Keratinocyte (primary cell): ENCODE results near the gene STX3. TPM values are rescaled to one million over a fixed set of nuclear protein-coding genes. Genes with fewer than 3 reads are reported as not detected.
A peak's percentile ranks its signal among the peaks of the same experiment; 100 is the strongest.

Source experiments
- DNase-seq: peaks from one replicate; pipeline ENCODE4 v3.0.0-alpha.2; 2011; ENCODE audit warnings: low read depth, missing footprints, low spot score
- FAIRE-seq: peaks from 2 replicates; lab custom pipeline; 2011; peaks lifted over from hg19 to GRCh38; lab: Jason Lieb, UNC
- H2AFZ ChIP-seq: 2 replicates; pipeline ENCODE4 v1.6.0; 2012; ENCODE audit warnings: low read length, control low read depth, inconsistent platforms; ENCODE audit not compliant: control insufficient read depth
- H3K27ac ChIP-seq: 2 replicates; pipeline ENCODE4 v1.5.1; 2011; ENCODE audit warnings: low read length; ENCODE audit not compliant: control insufficient read depth, insufficient read depth
- H3K27me3 ChIP-seq: 3 replicates; pipeline ENCODE4 v1.6.0; 2011; ENCODE audit warnings: low read length; ENCODE audit not compliant: control insufficient read depth, insufficient read depth; ENCODE audit errors: extremely low read depth
- H3K36me3 ChIP-seq, 2 experiments: 2 replicates in 1 of 2; 3 replicates in 1 of 2; pipeline ENCODE4 v1.5.1; 2011; ENCODE audit warnings: low read length in 2 of 2, mild to moderate bottlenecking in 1 of 2; ENCODE audit not compliant: control insufficient read depth in 2 of 2, insufficient read depth in 2 of 2; ENCODE audit errors: extremely low read depth in 1 of 2
- H3K4me1 ChIP-seq: 3 replicates; pipeline ENCODE4 v1.5.1; 2011; ENCODE audit warnings: low read length; ENCODE audit not compliant: control insufficient read depth, insufficient read depth; ENCODE audit errors: extremely low read depth
- H3K4me2 ChIP-seq: 3 replicates; pipeline ENCODE4 v1.6.0; 2011; ENCODE audit warnings: low read depth, low read length; ENCODE audit not compliant: control insufficient read depth, insufficient read depth; ENCODE audit errors: extremely low read depth
- H3K4me3 ChIP-seq, 3 experiments: fragments of 200-600 bp in 1 of 3; sonication (generic) in 1 of 3; 2 replicates in 2 of 3; 3 replicates in 1 of 3; pipeline ENCODE4 v1.5.1; 2011 to 2016; ENCODE audit warnings: low read length in 3 of 3, mild to moderate bottlenecking in 3 of 3, control low read depth in 2 of 3, inconsistent platforms in 1 of 3, low read depth in 1 of 3, mixed read lengths in 1 of 3, mixed run types in 1 of 3, moderate library complexity in 1 of 3; ENCODE audit not compliant: control insufficient read depth in 2 of 3, insufficient read depth in 2 of 3; ENCODE audit errors: extremely low read depth in 1 of 3
- H3K79me2 ChIP-seq: 2 replicates; pipeline ENCODE4 v1.6.0; 2012; ENCODE audit warnings: low read length; ENCODE audit not compliant: control insufficient read depth, insufficient read depth
- H3K9ac ChIP-seq: 3 replicates; pipeline ENCODE4 v1.6.0; 2011; ENCODE audit warnings: low read length; ENCODE audit not compliant: control insufficient read depth, insufficient read depth; ENCODE audit errors: extremely low read depth
- H3K9me1 ChIP-seq: 3 replicates; pipeline ENCODE4 v1.6.0; 2011; ENCODE audit warnings: low read length; ENCODE audit not compliant: control insufficient read depth, insufficient read depth; ENCODE audit errors: extremely low read depth
- H3K9me3 ChIP-seq: 2 replicates; pipeline ENCODE4 v1.5.1; 2012; ENCODE audit warnings: low read depth, low read length; ENCODE audit not compliant: control insufficient read depth
- H4K20me1 ChIP-seq: 3 replicates; pipeline ENCODE4 v1.6.0; 2011; ENCODE audit warnings: low read length; ENCODE audit not compliant: control insufficient read depth, insufficient read depth; ENCODE audit errors: extremely low read depth
- CTCF ChIP-seq, 3 experiments: IDR thresholded peaks in 1 of 3; conservative IDR thresholded peaks in 1 of 3; optimal IDR thresholded peaks in 1 of 3; 2 replicates in 2 of 3; 3 replicates in 1 of 3; pipeline versions ENCODE3 to v1.5.1; 2011; ENCODE audit warnings: low read length in 3 of 3, mild to moderate bottlenecking in 3 of 3, moderate library complexity in 2 of 3, control low read depth in 1 of 3, inconsistent platforms in 1 of 3; ENCODE audit not compliant: insufficient read depth in 2 of 3; ENCODE audit errors: extremely low read depth in 1 of 3
- EZH2 ChIP-seq: IDR thresholded peaks from one replicate; pipeline ENCODE4 v1.6.1; 2012; ENCODE audit warnings: inconsistent platforms, mild to moderate bottlenecking, low read length, moderate library complexity
- dilution Hi-C: fragments of 300-500 bp; cut with MboI; formaldehyde crosslinking; loops from one replicate; pipeline ENCODE4 v1.7.0; 2020; ENCODE audit warnings: low sequenced_read_pairs; ENCODE audit not compliant: extremely low pct_ligation_motif_present
- polyA plus RNA-seq, 5 experiments: library from polyadenylated mRNA; depleted of rRNA in 3 of 5; stranded (reverse) in 3 of 5; stranded (forward) in 1 of 5; unstranded in 1 of 5; fragments of >200 nt; gene quantifications; 1 replicate in 1 of 5; 2 replicates in 3 of 5; 3 replicates in 1 of 5; pipeline versions ENCODE4 v1.2.1 to v1.2.3, GENCODE V29; 2011 to 2012; ENCODE audit warnings: missing spikeins in 2 of 5, low read depth in 1 of 5, low replicate concordance in 1 of 5

Gene STX3
- polyA plus RNA-seq, 1 donor (not counting 4 experiments of a cell fraction or from before 2014, with no cell fraction given): 48.0 TPM

- Histone ChIP-seq H3K4me2 (peak overlapping the region; percentile 23), H3K4me3 (peak overlapping the region in 2 of 3 experiments; percentile 21 to 28), H3K4me1 (peaks cover 39% of the 10 kb centered on the region), H2AFZ (no peak overlapping the region), H3K79me2 (no peaks in the 10 kb centered on the region), H3K27me3 (no peaks in the 10 kb centered on the region), H3K9ac (no peak overlapping the region), H3K9me3 (no peaks in the 10 kb centered on the region), H3K9me1 (no peaks in the 10 kb centered on the region), H3K27ac (no peak overlapping the region), H4K20me1 (no peaks in the 10 kb centered on the region), H3K36me3 (no peaks in the 10 kb centered on the region)
- dilution Hi-C loops: no loop called here
- DNase-seq: no peak
- TF ChIP-seq EZH2 (no peak), CTCF (optimal IDR thresholded peaks at IDR 0.05 in 1 of 3, IDR thresholded peaks at IDR 0.05 in 1 of 3, conservative IDR thresholded peaks at IDR 0.05 in 1 of 3; ENCODE audit: extremely low read depth in 1 of 3, insufficient read depth in 2 of 3, low read length in 3 of 3) (no peak)
- FAIRE-seq: no peak
Measured at GRCh38 chr11:59710136-59710847, 44.9 kb upstream of the STX3 start.

GRCh38 chr11:59713745-59714144 lies 41.4 kb upstream of the STX3 start, which contains the start of gene OR10V1:
OR10V1 (minus strand) TSS chr11:59713845; CDS start chr11:59713845, 0 bp downstream.
- dilution Hi-C loops: no loop called here
- Histone ChIP-seq H3K4me2 (no peak within 1 kb of the TSS), H3K36me3 (no peaks in the 10 kb centered on the region), H3K9me3 (no peaks in the 10 kb centered on the region), H2AFZ (no peak within 1 kb of the TSS), H3K4me3 (no peak within 1 kb of the TSS), H3K27me3 (no peaks in the 10 kb centered on the region), H4K20me1 (no peaks in the 10 kb centered on the region), H3K9ac (no peak within 1 kb of the TSS), H3K9me1 (no peaks in the 10 kb centered on the region), H3K4me1 (peaks cover 9% of the 10 kb centered on the region), H3K27ac (no peak within 1 kb of the TSS), H3K79me2 (no peaks in the 10 kb centered on the region)
- DNase-seq (no peak), FAIRE-seq (no peak)
- TF ChIP-seq EZH2 (no peak), CTCF (optimal IDR thresholded peaks at IDR 0.05 in 1 of 3, IDR thresholded peaks at IDR 0.05 in 1 of 3, conservative IDR thresholded peaks at IDR 0.05 in 1 of 3; ENCODE audit: extremely low read depth in 1 of 3, insufficient read depth in 2 of 3, low read length in 3 of 3) (no peak)
